Measurements from ENCODE around the gene MID1.

MID1 gene

GRCh38 chrX:10549280-10549679, 71.1 kb downstream of the MID1 start:
- Histone ChIP-seq H3K9me3 (ENCODE audit: insufficient read depth, low read length) (no peaks in the 10 kb centered on the region), H3K4me3 (ENCODE audit: insufficient read length, low read depth) (no peak overlapping the region), H3K36me3 (ENCODE audit: insufficient read depth, insufficient read length, low read length) (no peaks in the 10 kb centered on the region), H3K9ac (ENCODE audit: insufficient read length, low read depth) (no peak overlapping the region), H3K27me3 (ENCODE audit: insufficient read depth, insufficient read length) (no peaks in the 10 kb centered on the region), H3K4me1 (ENCODE audit: insufficient read depth, insufficient read length) (peaks cover 3% of the 10 kb centered on the region)
- no peak for DNase-seq (ENCODE audit: low read depth, low spot score)
- TF ChIP-seq SUZ12 (IDR thresholded peaks at IDR 0.05; ENCODE audit: extremely low read depth, insufficient read depth, insufficient read length) (no peak), ZNF274 (IDR thresholded peaks at IDR 0.05; ENCODE audit: low read depth, low read length) (no peak), YY1 (IDR thresholded peaks at IDR 0.05; ENCODE audit: insufficient read depth, insufficient read length) (no peak)

GRCh38 chrX:10548688-10549087, 71.7 kb downstream of the MID1 start:
- H3K4me1 ChIP-seq (ENCODE audit: insufficient read depth, insufficient read length): peaks cover 3% of the 10 kb centered on the region
- H3K36me3 ChIP-seq (ENCODE audit: insufficient read depth, insufficient read length, low read length): no peaks in the 10 kb centered on the region
- H3K9me3 ChIP-seq (ENCODE audit: insufficient read depth, low read length): no peaks in the 10 kb centered on the region
- no peak overlapping the region for H3K9ac ChIP-seq (ENCODE audit: insufficient read length, low read depth)
- no peak for TF ChIP-seq ZNF274 (IDR thresholded peaks at IDR 0.05; ENCODE audit: low read depth, low read length)
- DNase-seq (ENCODE audit: low read depth, low spot score): no peak
- no peak overlapping the region for H3K4me3 ChIP-seq (ENCODE audit: insufficient read length, low read depth)
- H3K27me3 ChIP-seq (ENCODE audit: insufficient read depth, insufficient read length): no peaks in the 10 kb centered on the region

DNA sequence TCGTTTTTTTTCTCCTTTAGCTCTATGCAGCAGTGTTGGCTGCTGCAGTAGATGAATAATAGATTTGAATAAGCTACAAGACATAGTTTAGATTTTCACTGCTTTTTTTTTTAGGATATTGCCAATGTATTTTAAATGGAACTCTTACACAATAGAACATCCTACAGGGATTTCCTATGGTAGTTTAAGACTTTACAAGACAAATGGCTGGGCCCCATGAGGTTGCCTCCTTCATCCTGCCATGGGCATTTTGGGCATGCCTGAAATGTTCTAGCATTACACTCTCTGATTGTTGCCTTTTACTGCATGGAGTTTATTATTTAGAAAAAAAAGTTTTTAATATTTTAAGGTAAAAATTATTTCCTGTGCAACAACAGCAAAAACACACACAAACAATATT, 74.5 kb downstream of the MID1 start:
- Histone ChIP-seq H3K4me1 (ENCODE audit: insufficient read depth, insufficient read length) (peaks cover 3% of the 10 kb centered on the region), H3K9me3 (ENCODE audit: insufficient read depth, low read length) (no peaks in the 10 kb centered on the region), H3K27me3 (ENCODE audit: insufficient read depth, insufficient read length) (no peaks in the 10 kb centered on the region), H3K9ac (ENCODE audit: insufficient read length, low read depth) (no peak overlapping the region), H3K36me3 (ENCODE audit: insufficient read depth, insufficient read length, low read length) (no peaks in the 10 kb centered on the region), H3K4me3 (ENCODE audit: insufficient read length, low read depth) (no peak overlapping the region)
- TF ChIP-seq YY1 (IDR thresholded peaks at IDR 0.05; ENCODE audit: insufficient read depth, insufficient read length): no peak
- TF ChIP-seq SUZ12 (IDR thresholded peaks at IDR 0.05; ENCODE audit: extremely low read depth, insufficient read depth, insufficient read length): no peak
- TF ChIP-seq ZNF274 (IDR thresholded peaks at IDR 0.05; ENCODE audit: low read depth, low read length): no peak
- DNase-seq (ENCODE audit: low read depth, low spot score): peak; percentile 22

GRCh38 chrX:10542586-10542985, 77.8 kb downstream of the MID1 start:
- Histone ChIP-seq H3K4me3 (ENCODE audit: insufficient read length, low read depth) (no peak overlapping the region), H3K9me3 (ENCODE audit: insufficient read depth, low read length) (no peaks in the 10 kb centered on the region), H3K36me3 (ENCODE audit: insufficient read depth, insufficient read length, low read length) (no peaks in the 10 kb centered on the region), H3K4me1 (ENCODE audit: insufficient read depth, insufficient read length) (peaks cover 3% of the 10 kb centered on the region), H3K27me3 (ENCODE audit: insufficient read depth, insufficient read length) (no peaks in the 10 kb centered on the region), H3K9ac (ENCODE audit: insufficient read length, low read depth) (no peak overlapping the region)
- DNase-seq (ENCODE audit: low read depth, low spot score): no peak
- TF ChIP-seq SUZ12 (IDR thresholded peaks at IDR 0.05; ENCODE audit: extremely low read depth, insufficient read depth, insufficient read length) (no peak), YY1 (IDR thresholded peaks at IDR 0.05; ENCODE audit: insufficient read depth, insufficient read length) (no peak)

- no peak for TF ChIP-seq SUZ12 (IDR thresholded peaks at IDR 0.05; ENCODE audit: extremely low read depth, insufficient read depth, insufficient read length)
- H3K4me3 ChIP-seq (ENCODE audit: insufficient read length, low read depth): no peak overlapping the region
- H3K9me3 ChIP-seq (ENCODE audit: insufficient read depth, low read length): no peaks in the 10 kb centered on the region
- no peaks in the 10 kb centered on the region for H3K36me3 ChIP-seq (ENCODE audit: insufficient read depth, insufficient read length, low read length)
- no peak overlapping the region for H3K9ac ChIP-seq (ENCODE audit: insufficient read length, low read depth)
- no peak for DNase-seq (ENCODE audit: low read depth, low spot score)
- H3K4me1 ChIP-seq (ENCODE audit: insufficient read depth, insufficient read length): no peaks in the 10 kb centered on the region
- H3K27me3 ChIP-seq (ENCODE audit: insufficient read depth, insufficient read length): no peaks in the 10 kb centered on the region
These were observed 81.6 kb downstream of the MID1 start for GRCh38 chrX:10538831-10539230.

DNA sequence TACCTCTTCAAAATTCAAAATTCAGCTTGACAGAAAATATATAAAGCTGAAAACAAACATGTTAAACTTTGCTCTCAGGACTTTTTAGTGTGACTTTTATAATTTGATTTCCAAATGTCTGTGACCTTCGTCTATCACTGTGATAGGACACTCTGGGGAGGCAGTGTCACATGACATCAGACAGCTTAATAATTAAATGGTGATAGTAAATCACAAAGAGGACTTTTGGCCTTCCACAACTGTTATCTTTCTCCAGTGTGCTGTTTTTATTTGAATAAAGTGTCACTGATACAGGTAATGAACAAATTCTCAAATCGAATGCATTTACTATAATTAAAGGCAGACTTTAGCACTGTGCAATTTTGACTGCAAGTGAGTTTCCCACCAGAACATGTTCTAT, 83.1 kb downstream of the MID1 start:
- Histone ChIP-seq H3K36me3 (ENCODE audit: insufficient read depth, insufficient read length, low read length) (no peaks in the 10 kb centered on the region), H3K4me3 (ENCODE audit: insufficient read length, low read depth) (no peak overlapping the region), H3K9me3 (ENCODE audit: insufficient read depth, low read length) (no peaks in the 10 kb centered on the region), H3K4me1 (ENCODE audit: insufficient read depth, insufficient read length) (no peaks in the 10 kb centered on the region), H3K27me3 (ENCODE audit: insufficient read depth, insufficient read length) (no peaks in the 10 kb centered on the region), H3K9ac (ENCODE audit: insufficient read length, low read depth) (no peak overlapping the region)
- no peak for TF ChIP-seq ZNF274 (IDR thresholded peaks at IDR 0.05; ENCODE audit: low read depth, low read length)
- no peak for TF ChIP-seq YY1 (IDR thresholded peaks at IDR 0.05; ENCODE audit: insufficient read depth, insufficient read length)
- no peak for TF ChIP-seq SUZ12 (IDR thresholded peaks at IDR 0.05; ENCODE audit: extremely low read depth, insufficient read depth, insufficient read length)
- DNase-seq (ENCODE audit: low read depth, low spot score): no peak

DNA sequence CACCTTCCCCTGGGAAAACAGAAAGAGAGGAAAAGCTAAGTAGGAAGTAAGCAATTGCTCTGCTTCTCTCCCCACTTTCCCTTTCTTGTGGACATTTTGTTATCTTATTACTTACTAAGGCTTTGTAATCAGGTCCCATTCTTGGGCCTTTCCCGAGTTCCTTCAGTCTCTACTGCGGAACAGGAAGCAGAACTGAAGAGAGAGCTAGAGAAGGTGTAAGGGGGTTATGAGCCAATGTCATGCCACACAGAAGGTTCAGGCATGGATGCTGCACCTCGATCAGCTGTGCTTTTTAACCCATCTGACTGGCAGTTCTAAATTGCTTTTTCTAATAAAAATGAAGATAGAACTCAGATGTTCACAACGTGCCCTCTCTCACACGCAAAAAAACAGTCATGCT, 83.6 kb downstream of the MID1 start:
- no peak for DNase-seq (ENCODE audit: low read depth, low spot score)
- Histone ChIP-seq H3K36me3 (ENCODE audit: insufficient read depth, insufficient read length, low read length) (no peaks in the 10 kb centered on the region), H3K4me3 (ENCODE audit: insufficient read length, low read depth) (no peak overlapping the region), H3K9ac (ENCODE audit: insufficient read length, low read depth) (no peak overlapping the region), H3K4me1 (ENCODE audit: insufficient read depth, insufficient read length) (no peaks in the 10 kb centered on the region), H3K9me3 (ENCODE audit: insufficient read depth, low read length) (no peaks in the 10 kb centered on the region), H3K27me3 (ENCODE audit: insufficient read depth, insufficient read length) (no peaks in the 10 kb centered on the region)
- no peak for TF ChIP-seq ZNF274 (IDR thresholded peaks at IDR 0.05; ENCODE audit: low read depth, low read length)
- TF ChIP-seq YY1 (IDR thresholded peaks at IDR 0.05; ENCODE audit: insufficient read depth, insufficient read length): no peak
- no peak for TF ChIP-seq SUZ12 (IDR thresholded peaks at IDR 0.05; ENCODE audit: extremely low read depth, insufficient read depth, insufficient read length)

- TF ChIP-seq SUZ12 (IDR thresholded peaks at IDR 0.05; ENCODE audit: extremely low read depth, insufficient read depth, insufficient read length): no peak
- no peak for TF ChIP-seq YY1 (IDR thresholded peaks at IDR 0.05; ENCODE audit: insufficient read depth, insufficient read length)
- no peak for TF ChIP-seq ZNF274 (IDR thresholded peaks at IDR 0.05; ENCODE audit: low read depth, low read length)
- Histone ChIP-seq H3K36me3 (ENCODE audit: insufficient read depth, insufficient read length, low read length) (no peaks in the 10 kb centered on the region), H3K9me3 (ENCODE audit: insufficient read depth, low read length) (no peaks in the 10 kb centered on the region), H3K4me1 (ENCODE audit: insufficient read depth, insufficient read length) (no peaks in the 10 kb centered on the region), H3K9ac (ENCODE audit: insufficient read length, low read depth) (no peak overlapping the region), H3K4me3 (ENCODE audit: insufficient read length, low read depth) (no peak overlapping the region), H3K27me3 (ENCODE audit: insufficient read depth, insufficient read length) (no peaks in the 10 kb centered on the region)
- no peak for DNase-seq (ENCODE audit: low read depth, low spot score)
These were observed 85.8 kb downstream of the MID1 start for GRCh38 chrX:10534611-10535010.

All from NT2/D1 (cell line).